HG02970 (cell line): ENCODE measurements around the gene KIF6.

Source experiments
- ATAC-seq: cut with Tn5 transposase; IDR thresholded peaks from one replicate; pipeline ENCODE4 v1.9.1; 2021; ENCODE audit warnings: mild to moderate bottlenecking, moderate library complexity, moderate number of reproducible peaks; ENCODE audit not compliant: unreplicated experiment, low FRiP score

KIF6 gene

GRCh38 chr6:39396854-39397253 is 328.4 kb downstream of the KIF6 start:
- ATAC-seq: no peak

GRCh38 chr6:39393075-39393474 is 332.1 kb downstream of the KIF6 start:
- no peak for ATAC-seq

- ATAC-seq: no peak
Measured at GRCh38 chr6:39391182-39391581, 334.0 kb downstream of the KIF6 start.

DNA sequence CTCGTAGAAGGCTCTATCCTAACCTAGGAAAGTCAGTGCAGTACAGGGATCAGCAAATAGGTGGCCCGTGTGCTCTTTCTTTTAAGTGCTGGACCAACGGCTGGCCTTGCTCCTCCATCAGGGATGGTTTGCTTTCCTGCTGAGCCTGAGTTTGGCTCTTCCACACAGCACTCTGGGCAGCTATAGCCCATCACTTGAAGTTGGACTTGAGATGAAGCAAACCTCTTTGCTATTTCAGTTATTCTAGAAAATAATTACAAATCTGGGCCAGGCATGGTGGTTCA is 335.8 kb downstream of the KIF6 start:
- ATAC-seq: no peak

GRCh38 chr6:39388606-39389483 is 336.4 kb downstream of the KIF6 start:
- ATAC-seq: no peak

DNA sequence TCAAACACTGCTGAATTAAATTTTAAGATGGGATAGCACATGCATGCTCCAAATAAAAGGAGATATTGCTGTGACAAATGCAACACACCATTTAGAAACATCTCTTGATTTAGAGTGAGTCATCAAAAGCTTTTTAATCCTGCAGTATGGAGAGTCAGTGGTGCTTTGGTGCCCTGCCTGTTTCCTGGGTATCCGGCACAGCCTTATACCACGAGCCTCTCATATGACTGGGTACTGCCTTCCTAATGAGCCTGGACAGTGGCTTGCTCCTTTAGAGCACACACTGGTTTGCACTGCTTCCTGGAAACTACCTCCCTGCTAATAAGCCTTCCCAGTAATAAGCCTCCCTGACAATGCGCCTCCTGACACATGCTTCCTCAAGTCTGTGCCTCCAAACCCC is 337.4 kb downstream of the KIF6 start:
- ATAC-seq: no peak

- ATAC-seq: no peak
Measured at GRCh38 chr6:39386487-39386886, 338.7 kb downstream of the KIF6 start.

GRCh38 chr6:39381550-39382140 is 343.6 kb downstream of the KIF6 start:
- no peak for ATAC-seq

- ATAC-seq: no peak
Measured at GRCh38 chr6:39380837-39381549, 344.2 kb downstream of the KIF6 start.

GRCh38 chr6:39378960-39379425 is 346.2 kb downstream of the KIF6 start:
- ATAC-seq: no peak

DNA sequence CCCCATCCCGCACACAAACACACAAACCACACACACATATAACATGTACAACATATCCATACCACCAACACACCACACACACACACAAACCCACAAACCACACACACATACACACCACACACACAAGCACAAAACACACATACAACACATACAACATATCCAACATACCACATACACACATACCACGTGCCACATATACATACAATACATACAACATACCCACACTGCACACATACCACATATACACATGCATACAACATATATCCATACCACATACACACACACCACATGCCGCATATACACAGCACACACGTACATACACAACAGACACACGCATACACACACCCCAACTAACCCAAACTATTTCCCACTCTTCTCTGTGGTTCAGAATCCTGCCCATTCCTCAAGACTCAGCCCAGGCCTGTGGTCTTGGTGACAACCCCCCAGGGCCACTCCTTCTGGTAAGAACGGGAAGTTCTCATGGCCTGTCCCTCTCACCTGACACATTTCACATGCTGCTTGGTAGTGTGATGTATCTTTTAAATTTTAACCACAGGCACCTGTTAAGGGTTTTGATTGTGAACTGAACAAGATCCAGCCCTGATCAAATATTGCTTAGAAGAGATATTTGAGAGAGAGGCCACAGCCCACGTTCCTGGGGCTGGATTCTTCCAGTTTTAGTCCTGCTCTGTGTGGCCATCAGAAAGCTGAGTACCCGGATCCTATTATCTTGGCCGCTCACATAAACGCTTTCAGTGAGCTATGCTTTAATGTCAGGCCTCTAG is 346.8 kb downstream of the KIF6 start:
- no peak for ATAC-seq

DNA sequence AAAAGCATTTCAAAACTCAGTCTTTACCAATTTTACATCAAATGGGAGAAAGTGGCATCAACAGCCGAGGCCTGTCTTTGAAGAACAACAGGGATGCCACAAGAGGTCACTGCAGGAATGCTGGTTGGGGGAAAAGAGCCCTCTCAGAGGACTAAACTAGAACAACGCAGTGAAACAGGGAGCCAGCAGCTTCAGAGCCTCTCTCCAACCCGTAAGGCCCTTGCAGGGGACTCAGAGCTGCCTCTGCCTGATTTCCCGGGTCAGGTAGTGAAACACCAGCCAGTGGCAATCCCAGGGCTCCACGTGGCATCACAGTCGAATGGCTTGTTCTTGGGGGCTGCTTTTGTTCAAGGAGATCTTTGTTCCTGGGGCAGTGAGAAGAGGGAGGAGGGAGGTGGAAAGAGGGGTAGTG is 347.7 kb downstream of the KIF6 start:
- ATAC-seq: no peak

DNA sequence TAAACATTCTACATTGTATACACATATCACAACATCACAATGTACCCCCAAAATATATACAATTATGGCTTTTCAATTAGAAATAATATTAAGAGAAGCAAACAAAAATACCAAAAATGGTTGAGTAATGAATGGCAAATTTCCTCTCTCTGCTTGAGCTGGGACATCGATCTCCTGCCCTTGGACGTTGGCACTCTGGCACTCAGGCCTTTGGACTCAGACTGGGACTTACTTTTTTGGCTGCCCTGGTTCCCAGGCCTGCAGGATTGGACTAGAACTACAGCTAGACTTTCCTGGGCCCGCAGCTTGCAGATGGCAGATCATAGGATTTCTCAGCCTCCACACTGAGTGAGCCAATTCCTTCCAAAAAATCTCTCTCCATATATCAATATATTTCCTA is 349.8 kb downstream of the KIF6 start:
- no peak for ATAC-seq

GRCh38 chr6:39370390-39370789 is 354.8 kb downstream of the KIF6 start:
- no peak for ATAC-seq

GRCh38 chr6:39369987-39370386 is 355.2 kb downstream of the KIF6 start:
- ATAC-seq: no peak

- no peak for ATAC-seq
Measured at GRCh38 chr6:39367700-39368099, 357.5 kb downstream of the KIF6 start.

DNA sequence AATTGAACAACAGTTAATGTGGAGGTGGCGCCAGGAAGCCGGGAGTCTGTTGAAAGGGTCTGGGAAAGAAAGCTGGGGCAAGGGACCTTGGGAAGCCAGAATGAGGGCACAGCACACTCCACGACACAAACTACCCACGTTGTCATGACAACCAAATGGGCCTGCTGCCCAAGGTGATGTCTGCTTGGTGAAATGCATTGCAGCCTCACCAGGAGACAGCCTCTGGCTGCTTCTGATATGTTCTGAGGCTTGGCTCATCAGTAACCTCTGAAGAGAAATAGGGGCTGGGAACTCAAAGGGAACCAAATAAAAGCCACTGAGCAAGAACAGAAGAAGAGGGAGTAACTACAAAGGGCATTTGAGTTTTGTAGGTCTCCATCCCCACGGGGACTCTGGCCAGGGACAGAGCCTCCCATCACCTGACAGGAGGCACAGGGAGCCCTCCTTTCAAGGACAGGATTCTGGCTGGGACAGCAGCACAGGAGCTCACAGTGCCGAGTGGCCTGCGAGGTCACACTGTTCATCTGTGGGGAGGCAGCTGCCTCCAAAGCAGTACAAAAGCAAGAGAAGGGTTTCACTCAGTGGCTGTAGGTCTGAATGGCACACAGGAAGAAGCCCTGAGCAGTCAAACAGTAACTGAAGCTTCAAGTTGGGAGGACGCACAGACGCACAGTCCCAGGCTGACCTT is 358.1 kb downstream of the KIF6 start:
- ATAC-seq: no peak

DNA sequence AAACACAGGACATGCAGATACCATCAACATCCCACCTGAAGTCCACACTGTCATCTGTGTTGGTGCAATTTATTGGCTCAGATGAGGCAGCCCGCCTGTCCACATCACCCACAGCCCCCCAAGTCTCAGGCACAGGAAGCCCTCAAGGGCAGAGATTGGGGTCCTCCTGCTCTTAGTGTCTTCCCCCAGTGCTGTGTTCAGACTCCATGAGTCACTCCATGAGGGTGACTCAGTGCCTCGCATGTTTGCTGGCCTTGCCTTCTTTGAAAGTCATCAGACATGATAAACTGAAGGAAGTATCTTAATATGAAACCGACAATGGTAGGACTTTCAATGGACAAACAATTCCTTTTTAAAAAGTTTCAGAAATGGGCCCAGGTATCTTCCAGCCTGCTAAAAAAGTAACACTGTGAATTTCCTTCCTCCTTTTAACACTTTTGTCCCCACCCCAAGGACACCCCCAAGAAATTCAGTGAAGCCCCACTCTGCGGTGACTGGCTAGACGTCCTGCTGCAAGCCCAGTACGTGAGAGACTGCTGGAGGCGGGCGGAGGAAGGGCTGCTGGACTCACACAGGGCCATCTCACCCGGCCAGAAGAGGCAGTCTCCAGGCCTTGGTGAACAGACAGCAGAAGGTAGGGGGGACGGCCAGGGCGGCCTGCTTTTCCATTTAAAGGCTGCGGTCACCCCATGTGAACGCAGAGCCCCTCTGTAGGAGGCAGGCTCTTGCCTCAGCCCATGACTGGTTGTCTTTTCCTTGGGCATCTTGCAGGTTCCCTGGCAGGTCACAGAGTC is 359.7 kb downstream of the KIF6 start:
- ATAC-seq: no peak

GRCh38 chr6:39363280-39363679 is 361.9 kb downstream of the KIF6 start:
- ATAC-seq: no peak
